EH (cell line): Measurements from ENCODE around the gene ZRANB1.
"Not testable (repeated sequence)": the region's sequence is repeated elsewhere in the genome, so short reads cannot be mapped to it uniquely, and the experiment has no call there.

Source experiments
- DNase-seq: peaks from one replicate; pipeline ENCODE4 v3.0.0-alpha.2; 2015; ENCODE audit warnings: low read depth

ZRANB1 gene

DNA sequence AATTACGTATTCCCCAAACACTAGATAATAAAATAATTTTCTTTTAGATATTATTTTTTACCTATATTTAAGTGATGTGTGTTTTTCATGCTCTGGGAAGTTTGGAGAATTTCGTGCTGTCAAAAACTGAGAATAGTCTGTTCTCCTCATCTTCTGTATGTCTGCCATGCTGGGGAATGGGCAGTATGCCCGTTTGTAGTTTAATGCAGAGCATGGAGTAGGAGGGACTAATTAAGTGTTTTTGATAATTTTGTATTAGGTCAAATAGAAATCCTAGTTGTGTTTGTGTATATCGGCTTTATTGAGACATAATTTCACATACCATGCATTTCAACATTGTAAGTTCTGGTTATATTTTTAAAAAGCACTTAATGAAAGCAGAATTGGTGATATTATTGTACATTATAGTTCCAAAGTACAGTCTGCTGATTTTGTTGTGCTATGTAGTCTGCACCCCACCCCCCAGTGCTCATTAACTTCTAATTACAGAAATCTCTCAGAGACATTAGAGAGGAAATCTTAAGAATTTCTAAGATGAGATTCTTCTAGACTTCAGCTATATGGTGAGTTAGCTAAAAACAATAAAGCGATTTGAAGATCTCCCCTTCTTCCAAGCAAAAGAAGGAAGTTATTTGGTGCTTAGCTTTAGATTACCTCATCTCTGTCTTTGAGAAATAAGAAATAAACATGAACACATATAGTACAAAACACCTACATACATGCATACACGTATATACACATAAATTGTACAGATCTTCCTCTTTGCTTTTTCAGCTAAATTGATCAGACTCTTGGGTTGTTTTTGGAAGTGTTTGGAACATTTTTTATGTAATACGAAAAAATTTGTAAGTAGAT is 22.2 kb downstream of the ZRANB1 start:
- no peak for DNase-seq

GRCh38 chr10:124966008-124966407 is 24.1 kb downstream of the ZRANB1 start:
- DNase-seq, result no peak

GRCh38 chr10:124967255-124967654 is 25.3 kb downstream of the ZRANB1 start:
- DNase-seq, result no peak

DNA sequence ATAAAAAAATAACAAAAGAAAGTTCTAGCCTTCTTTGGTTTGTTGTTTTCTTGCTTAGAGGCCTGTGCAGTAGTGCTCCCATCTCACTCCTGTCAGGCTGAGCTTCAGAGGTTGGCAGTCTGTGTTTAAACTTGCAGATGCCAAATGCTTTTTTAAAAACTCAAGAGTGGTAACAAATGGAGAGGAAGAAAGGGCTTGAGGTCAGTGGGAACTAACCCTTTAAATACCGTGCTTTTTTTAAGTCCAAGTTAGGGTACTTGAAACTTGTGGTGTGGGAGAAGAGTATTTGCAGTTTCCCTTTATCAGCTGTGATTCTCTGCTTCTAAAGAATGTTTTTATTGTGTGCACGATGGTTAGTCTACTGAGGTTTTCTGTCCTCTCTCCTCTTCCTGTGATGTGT is 29.4 kb downstream of the ZRANB1 start:
- no peak for DNase-seq

- no peak for DNase-seq
Measured at GRCh38 chr10:124972637-124973036, 30.7 kb downstream of the ZRANB1 start.

- DNase-seq, result no peak
Measured at GRCh38 chr10:124974131-124974530, 32.2 kb downstream of the ZRANB1 start.

GRCh38 chr10:124975977-124976514 is 34.1 kb downstream of the ZRANB1 start:
- peak; percentile 36 for DNase-seq

DNA sequence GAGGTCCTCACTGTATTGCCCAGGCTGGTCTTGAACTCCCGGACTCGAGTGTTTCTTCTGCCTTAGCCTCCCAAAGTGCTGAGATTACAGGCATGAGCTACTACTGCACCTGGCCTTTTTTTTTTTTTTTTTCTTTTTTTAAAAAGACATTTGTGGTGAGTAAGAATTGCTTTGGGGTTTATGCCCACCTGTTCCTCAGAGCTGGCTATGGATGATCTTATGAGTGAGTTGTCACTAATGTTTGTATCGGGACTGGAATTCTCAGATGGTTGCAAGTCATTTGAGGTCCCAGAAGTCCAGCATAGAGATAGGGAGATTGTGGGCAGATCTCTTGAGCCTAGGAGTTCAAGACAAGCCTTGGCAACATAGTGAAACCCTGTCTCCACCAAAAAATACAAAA is 35.2 kb downstream of the ZRANB1 start:
- DNase-seq, result no peak

DNA sequence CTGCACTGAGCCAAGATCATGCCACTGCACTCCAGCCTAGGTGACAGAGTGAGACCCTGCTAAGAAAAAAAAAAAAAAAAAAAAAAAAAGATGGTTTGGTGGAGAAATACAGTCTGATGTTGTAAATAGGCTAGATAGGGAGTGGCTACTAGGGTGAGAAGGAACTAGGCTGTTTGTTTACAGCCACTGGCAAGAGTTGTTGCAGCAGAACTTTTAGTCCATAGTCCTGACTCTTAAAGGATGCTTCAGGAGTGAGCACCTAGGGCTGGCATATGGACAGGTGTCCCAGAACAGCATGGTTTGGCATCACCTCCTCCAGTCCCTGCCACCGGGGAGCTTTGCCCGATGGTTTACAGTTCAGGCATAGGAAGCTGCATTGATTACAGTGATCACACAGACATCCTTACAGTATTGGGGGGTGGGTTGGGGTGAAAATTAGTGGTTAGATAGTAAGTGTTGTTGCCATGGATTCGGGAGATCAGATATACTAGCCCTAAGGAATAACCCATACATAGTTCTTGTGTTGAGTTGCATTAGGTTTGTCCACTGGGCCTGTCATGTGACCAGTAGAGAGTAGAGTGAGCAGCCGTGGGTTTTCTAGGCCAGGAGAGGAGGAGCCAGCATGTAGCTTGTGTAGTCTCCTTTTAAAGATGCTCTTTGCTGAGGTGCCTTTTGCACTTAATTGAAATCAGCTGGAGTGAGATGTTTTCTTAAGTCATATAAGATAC is 35.9 kb downstream of the ZRANB1 start:
- no peak for DNase-seq

GRCh38 chr10:124978376-124978725 is 36.4 kb downstream of the ZRANB1 start:
- no peak for DNase-seq

- DNase-seq, result peak; percentile 41
Measured at GRCh38 chr10:124983321-124983720, 41.4 kb downstream of the ZRANB1 start.

DNA sequence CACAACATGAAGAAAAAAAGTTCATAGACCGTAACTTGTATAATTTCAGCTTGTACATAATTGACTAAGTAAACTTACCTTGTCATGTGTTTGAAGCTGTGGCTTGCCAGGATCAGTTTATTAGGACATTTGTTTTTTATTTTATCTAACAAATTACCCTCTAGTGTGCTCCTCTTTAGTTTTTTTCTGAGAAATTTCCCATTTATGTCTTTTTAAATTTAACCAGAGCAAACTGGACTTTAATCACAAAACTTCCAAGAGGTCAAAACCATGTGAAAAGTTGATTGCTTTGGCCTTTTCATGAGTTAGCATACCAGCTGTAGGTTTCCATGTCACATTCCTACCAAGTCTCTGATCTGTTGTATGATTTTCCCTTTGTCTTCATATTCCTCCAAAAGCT is 42.5 kb downstream of the ZRANB1 start:
- no peak for DNase-seq

GRCh38 chr10:124985162-124985561 is 43.2 kb downstream of the ZRANB1 start:
- no peak for DNase-seq

DNA sequence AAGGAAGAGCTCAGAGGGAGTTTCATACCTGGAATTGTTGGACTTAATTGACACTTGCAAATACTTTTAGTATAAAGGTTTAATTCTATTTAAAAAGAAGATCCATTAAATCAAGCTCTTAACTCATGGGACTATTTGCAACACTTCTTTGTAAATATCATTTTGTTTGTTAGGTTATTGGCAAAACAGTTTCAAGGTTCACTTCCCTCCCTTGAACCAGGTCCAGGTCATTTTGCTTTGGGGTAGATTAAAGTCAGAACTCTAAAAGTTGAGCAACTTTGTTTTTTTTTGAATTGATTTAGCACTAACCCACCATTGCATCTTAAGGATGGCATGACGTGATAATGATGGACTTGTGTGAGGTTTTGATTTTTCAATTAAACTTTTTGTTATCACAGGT is 45.9 kb downstream of the ZRANB1 start:
- DNase-seq, result no peak

DNA sequence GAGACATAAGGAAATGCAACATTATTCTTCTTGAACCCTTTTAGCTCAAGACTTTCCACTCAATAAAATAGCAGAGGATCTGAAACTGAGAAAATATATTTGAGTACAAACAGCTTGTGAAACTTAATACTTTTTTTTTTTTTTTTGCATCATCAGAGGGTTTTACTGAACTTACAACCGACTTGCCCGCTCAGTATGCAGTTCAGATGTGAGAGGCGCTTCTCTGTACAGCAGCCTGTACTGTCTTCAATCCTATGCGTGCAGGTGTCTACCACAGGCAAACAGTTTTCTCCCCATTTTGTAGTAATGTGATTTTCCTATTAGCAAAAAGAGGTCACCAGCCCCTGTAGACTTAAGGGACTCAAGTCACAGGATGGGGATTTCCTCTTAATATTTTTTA is 46.8 kb downstream of the ZRANB1 start:
- DNase-seq, result not testable (repeated sequence)

DNA sequence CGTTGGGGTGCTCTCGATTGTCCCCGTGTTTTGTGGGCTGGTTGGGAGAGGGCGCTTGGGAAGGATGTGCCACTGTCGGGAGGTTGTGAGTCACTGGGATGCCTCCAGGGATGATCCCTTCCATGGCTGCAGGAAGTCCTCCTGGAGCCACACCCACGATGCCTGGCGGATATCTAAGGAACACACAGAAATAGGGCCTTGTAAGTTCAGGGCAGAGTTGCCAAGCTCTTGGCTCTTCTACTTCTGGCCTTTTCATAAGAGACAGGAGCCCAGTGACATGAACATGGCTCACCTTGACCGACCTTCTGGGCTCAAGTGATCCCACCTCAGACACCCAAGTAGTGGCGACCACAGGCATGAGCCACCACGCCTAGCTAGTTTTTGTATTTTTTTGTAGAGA is 47.6 kb downstream of the ZRANB1 start:
- DNase-seq, result peak; percentile 79

GRCh38 chr10:124990671-124991625 is 49.0 kb downstream of the ZRANB1 start:
- DNase-seq, result no peak

GRCh38 chr10:124991835-124992234 is 49.9 kb downstream of the ZRANB1 start:
- DNase-seq, result no peak

DNA sequence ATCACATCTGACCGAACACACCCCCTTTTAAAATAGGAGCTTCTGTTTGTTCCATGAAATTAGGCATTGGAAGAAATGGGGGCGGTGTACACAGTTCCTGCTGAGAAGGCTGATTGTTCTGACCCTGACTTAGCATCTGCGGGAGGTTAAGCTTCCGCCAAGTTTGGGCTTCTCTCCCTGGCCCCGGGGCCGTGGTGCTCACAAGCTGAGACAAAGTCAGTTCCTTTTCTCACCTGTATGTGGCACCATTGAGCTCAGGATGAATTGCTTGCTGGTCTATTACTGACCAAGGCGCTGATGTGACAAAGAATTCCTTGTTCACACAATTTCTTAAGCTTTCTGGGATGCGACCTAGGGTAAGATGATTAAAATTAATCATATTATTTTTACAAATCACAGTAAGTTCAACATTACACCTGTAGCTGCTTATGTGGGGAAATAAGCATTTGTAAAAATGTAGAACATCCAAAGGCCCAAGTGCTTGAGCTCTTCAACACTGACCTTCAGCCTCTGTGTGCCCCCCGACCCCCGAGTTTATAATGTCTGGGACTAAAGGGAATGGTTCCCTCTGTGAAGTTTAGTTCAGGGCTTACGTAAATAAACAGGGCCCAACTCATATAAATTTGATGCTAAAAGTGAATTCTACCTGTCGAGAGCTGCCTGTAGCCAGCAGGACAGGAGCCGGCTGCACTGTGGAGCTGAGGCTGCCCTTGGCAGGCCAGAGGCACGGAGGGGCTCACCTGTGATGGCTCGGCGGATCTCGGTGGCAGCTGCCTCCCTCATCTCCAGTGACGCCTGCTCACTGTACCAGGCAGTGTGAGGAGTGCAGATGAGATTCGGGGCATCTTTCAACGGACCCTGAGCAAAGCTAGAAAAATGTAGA is 50.8 kb downstream of the ZRANB1 start:
- DNase-seq, result peak; percentile 75

DNA sequence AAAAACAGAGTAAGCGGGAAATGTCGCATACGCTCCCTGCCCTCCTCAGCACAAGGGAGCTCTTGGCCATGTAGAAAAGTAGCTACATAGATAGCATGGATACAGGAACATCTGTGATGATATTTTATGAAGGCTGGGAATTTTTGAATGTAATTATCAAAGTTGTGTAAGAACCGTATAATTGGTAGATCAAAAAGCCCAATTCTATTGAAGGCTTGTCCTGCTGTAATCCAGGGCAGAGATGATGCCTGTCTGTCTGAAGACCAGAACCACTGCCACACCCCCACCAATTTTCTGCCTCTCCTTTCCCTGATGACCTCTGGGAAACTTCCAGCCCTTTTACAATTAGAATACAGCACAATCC is 51.4 kb downstream of the ZRANB1 start:
- DNase-seq, result no peak
